ENCODE data around the gene PRSS53.

DNA sequence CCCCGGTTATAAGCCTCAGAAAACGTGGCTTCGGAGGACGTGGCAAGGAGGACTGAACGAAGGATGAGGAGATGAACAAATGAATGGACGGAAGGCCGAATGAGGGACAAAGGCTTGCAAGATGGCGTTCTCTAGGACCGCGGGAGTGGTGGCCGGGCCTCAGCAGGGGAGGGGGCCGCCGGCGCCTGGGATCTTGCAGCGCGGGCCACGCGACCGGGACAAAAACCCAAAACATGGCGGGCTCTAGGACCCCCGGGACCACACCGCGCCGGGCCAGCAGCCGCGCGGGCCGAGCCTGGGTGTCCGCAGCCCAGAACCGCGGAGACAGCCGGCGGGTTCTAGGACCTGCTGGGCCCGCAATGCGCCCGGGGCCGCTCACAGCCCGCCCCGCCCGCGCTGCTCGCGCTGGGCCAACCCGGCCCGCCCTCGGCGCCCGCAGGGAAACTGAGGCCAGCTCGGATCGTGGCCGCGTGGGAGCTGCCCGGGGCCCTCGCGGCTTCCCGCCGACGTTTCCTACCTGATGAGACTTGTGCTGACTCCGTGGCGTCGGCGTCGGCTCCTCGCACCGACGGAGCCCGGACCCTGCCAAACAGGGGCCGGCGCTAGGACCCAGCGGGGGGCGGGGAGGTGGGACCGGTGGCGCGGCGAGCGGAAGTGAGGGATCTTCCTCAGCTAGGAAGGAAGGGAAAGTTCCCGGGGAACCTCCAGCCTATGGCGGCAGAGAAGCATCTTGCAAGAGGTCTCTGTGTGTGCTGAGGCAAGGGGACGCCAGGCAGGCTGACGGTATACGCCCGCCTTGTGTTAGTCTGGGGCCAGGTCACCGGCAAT, 15.4 kb downstream of the PRSS53 start:
- peak; percentile 34 for TF ChIP-seq POLR2A (IDR thresholded peaks at IDR 0.05)
- TF ChIP-seq, protein P1, sequence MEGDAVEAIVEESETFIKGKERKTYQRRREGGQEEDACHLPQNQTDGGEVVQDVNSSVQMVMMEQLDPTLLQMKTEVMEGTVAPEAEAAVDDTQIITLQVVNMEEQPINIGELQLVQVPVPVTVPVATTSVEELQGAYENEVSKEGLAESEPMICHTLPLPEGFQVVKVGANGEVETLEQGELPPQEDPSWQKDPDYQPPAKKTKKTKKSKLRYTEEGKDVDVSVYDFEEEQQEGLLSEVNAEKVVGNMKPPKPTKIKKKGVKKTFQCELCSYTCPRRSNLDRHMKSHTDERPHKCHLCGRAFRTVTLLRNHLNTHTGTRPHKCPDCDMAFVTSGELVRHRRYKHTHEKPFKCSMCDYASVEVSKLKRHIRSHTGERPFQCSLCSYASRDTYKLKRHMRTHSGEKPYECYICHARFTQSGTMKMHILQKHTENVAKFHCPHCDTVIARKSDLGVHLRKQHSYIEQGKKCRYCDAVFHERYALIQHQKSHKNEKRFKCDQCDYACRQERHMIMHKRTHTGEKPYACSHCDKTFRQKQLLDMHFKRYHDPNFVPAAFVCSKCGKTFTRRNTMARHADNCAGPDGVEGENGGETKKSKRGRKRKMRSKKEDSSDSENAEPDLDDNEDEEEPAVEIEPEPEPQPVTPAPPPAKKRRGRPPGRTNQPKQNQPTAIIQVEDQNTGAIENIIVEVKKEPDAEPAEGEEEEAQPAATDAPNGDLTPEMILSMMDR (IDR thresholded peaks at IDR 0.05) = no peak

Measured in right lobe of liver (tissue), 4 donors.